GM08714 (cell line): ENCODE data around the gene C2orf72.
A peak's percentile ranks its signal among the peaks of the same experiment; 100 is the strongest.

ENCODE experiments used
- H3K4me3 ChIP-seq: fragments of 200-500 bp; sonication (Bioruptor generic); 2 replicates; pipeline ENCODE4 v1.5.1; 2014; ENCODE audit warnings: mild to moderate bottlenecking, low read length, inconsistent platforms
- ZNF274 ChIP-seq: IDR thresholded peaks from 2 replicates; pipeline ENCODE4 v1.6.1; 2012; ENCODE audit warnings: mild to moderate bottlenecking, low read depth, low read length

The C2orf72 gene

DNA sequence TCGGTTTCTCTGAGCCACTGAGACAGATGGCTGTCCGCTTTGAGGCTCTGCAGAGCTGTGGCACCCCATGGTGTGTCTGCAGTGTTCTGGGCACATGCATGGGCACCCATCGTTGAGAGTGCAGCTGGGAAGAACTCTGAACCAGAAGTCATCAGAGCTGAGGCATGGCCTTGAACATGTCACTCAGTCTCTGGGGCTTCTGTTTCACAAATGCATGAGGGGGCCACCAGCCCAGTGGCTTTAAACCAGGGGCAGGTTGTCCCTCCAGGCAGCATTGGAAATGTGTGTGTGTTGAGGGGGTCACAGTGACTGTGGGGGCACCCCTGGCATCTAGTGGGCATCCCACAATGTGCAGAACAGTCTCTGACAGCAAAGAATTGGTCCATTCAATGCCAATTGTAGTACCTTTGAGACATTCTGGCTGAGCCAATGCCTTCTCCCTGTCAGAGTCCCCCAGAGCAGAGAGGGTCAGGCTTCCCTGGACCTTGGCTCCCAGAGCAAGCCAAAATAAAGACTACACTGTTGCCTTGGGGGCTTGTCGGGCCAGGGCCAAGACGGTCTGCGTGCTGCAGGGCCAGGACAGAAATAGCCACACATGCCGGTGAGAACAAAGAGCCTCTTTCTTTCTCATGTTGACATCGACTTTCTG lies 10.1 kb downstream of the C2orf72 start:
- no peak for TF ChIP-seq ZNF274
- no peak overlapping the region for H3K4me3 ChIP-seq

DNA sequence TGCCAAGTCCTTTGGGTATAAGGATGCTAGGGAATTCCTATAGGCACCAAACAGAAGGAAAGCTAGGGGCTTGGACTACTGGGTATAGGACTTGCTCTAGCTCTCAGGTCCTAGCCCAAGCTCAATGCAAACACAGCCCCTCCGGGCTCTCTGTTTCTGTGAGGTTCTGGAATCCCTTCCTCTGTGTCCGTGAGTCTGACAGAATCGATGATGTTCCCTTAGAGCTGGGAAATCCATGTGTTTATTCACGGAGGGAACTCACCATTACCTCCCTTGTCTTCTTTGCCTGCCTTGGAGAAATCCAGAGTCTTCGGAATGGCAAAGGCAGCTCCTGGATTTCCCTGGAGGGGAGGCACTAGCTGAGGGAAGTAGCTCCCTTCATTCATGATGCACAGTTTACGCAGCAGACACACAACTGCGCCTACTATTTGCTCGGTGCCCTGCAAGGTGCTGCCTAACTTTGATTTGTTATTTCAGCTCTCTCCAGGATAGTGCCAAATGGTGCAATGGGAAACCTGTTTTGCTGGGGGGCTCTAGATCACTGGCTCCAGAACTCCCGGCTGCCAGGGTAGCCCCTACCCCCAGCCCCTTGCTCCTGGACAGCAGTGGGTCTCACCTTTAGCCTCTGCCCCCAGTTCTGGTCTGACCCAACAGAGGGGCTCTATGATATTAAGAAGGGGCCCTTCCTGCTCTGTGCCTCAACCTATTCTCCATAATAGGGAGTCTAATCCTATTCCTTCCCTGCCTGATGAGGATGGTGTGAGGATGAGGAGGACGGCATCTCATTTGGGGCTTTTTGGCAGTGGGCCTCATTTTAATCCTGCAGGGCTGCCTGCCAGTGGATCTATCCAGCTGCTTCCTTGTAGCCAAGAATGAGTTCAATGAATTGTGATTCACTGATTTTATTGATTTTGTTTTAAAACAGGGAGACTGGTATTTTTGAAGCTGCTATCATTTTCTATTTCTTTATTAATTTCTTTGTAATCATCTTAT lies 10.9 kb downstream of the C2orf72 start:
- no peak overlapping the region for H3K4me3 ChIP-seq

DNA sequence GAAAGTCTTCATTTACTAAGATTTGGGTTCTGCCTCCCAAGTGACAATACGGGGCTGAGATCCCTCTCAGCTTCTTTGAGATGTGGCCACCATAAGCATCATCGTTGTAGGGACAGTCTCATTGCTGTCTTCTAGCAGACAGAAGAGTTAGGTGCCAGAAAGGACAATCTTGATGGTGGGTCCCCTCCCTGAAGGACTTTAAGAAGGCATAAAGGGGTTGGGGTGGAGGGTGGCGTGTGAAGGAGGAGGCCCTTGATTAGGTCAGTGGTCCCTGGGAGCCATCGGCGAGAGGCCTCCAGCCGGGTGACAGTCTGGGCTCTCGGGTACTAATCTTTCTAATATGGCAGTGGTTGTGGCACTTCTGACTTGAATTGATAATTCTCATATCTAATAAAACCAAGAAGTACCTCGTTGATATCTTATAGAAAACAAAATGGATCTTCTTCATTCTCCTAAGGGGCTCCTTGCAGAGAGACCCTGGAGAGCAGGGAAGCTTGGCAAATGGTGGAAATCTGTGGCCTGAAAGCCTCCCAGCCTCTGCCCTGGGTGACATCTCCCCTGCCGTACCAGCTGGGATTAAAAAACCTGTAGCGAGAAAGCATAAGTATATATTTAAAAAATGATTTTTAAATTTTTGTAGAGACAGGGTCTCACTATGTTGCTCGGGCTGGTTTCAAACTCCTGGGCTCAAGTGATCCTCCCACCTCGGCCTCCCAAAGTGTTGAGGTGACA lies 12.1 kb downstream of the C2orf72 start:
- H3K4me3 ChIP-seq: no peak overlapping the region
- TF ChIP-seq ZNF274: no peak

More for the DNA sequence above, 10.9 kb downstream of the C2orf72 start:
- TF ChIP-seq ZNF274: no peak

DNA sequence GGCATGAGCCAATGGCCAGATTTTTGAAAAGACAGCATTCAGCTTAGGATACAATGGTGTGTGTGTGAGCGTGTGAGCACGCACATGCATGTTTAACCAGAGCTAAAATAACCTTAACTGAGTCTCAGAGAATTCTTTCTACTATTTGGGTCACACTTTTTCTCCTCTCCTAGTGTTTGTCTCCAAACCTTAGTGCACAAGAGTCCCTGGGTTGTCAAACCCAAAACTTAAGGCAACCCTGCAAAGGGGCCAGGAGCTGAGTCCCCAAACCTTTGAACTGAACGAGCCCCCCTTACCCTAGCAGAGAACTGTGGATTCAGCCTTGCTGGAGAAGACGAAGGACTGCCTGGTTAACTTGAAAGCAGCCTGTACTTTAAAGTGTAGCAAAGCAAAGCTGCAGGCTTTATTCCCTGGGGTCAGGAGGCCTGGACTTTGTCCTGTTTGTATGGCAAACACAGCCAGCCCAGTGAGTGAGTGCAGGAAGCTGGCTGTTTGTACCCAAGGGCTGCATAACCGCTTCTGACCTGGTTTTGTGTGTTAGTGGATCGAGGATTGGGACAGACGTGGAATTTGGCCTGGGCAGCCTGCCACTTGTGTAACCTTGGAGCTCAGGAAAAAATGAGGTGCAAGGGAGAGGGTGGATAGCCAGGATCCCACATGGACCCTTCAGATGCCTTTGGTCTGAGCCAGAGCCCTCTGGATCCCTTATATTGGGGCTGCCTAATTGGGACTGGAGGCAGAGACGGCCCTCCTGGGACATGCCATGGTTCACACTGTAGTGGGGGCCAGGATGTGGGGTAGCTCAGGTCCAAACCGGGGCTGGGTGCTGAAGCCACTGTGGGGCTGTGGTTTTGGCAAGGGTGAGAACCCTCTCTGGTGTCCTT lies 12.9 kb downstream of the C2orf72 start:
- TF ChIP-seq ZNF274: no peak
- no peak overlapping the region for H3K4me3 ChIP-seq

DNA sequence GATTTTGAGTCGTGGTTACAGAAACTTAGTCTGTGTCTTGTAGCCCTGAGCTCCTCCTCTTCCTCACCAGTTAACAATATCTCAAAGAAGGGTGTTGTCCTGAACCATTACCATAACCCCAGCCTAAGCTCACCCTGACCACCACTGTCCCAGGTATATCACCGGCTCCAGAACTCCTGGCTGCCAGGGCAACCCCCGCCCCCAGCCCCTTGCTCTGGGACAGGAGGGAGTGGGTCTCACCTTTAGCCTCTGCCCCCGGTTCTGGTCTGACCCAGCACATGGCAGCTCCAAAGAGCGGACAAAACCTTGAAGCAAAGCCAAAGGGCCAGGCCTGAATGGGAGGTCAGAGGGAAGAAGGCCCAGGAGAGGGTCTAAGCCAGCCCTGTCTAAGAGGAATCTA lies 13.8 kb downstream of the C2orf72 start:
- no peak for TF ChIP-seq ZNF274
- no peak overlapping the region for H3K4me3 ChIP-seq

DNA sequence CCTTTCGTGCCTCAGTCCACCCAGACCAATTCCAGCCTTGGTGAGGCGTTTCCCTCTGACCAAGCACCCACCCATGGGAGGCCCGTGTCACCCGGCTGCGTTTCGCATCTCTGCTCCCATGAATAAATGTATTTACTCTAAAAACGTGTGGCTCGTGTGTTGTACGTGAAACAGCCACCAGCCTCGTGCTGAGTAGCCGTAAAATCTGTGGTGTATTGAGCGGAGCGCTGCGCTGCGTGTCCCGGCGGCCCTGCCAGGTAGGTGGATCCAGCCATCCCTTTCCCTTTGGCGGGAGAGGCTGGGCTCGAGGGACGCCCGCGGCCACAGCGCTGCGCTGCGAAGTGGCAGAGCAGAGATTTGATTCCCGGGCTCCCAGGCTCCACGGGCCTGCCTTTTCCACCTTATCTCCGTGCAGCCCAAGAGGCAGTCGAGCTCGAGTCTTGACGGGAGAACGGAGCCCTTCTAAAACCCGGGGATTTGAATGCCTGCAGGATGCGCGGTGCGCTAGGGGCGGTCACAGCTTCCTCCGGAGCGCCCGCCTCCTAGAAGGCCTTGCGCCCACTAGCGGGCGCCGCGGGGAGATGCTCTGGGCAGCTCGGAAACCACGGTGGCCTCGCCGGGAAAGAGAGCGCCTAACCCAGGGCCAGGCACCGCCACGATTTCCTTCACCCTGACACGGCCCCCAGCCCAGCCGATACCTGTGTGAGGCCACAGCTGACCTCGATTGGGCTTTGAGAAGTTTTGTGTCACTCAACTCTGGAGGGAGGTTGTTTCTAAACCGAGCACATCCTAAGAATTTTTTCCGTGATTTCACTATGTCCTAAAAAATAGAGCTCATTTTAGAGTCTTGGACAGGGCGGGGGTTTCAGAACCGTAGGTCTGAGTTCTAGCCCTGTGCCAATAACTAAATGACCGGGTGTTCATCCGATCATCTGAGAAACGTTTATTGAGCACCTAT lies 15.4 kb downstream of the C2orf72 start:
- TF ChIP-seq ZNF274: no peak
- peak overlapping the region; percentile 62; the same call in 1 of the 2 replicates for H3K4me3 ChIP-seq

DNA sequence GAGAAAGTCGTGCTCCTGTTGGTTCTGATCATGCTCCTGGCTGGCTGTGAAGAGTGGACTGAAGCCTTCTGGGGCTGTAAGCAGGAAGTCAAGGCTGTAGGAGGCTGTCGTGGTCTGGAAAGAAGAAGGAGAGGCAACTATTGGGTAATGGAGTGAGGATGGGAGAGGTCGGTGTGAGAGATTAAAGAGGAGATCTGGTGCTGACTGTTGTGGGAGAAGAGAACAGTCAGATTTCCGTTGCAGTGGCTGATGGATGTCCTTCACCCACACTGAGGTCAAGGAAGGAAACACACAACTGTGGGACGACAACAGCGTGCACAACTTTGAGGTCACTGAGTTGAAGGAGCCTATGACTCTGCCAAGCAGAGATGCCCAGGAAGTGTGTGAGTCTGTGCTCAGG lies 16.5 kb downstream of the C2orf72 start:
- no peak for TF ChIP-seq ZNF274
- no peak overlapping the region for H3K4me3 ChIP-seq

DNA sequence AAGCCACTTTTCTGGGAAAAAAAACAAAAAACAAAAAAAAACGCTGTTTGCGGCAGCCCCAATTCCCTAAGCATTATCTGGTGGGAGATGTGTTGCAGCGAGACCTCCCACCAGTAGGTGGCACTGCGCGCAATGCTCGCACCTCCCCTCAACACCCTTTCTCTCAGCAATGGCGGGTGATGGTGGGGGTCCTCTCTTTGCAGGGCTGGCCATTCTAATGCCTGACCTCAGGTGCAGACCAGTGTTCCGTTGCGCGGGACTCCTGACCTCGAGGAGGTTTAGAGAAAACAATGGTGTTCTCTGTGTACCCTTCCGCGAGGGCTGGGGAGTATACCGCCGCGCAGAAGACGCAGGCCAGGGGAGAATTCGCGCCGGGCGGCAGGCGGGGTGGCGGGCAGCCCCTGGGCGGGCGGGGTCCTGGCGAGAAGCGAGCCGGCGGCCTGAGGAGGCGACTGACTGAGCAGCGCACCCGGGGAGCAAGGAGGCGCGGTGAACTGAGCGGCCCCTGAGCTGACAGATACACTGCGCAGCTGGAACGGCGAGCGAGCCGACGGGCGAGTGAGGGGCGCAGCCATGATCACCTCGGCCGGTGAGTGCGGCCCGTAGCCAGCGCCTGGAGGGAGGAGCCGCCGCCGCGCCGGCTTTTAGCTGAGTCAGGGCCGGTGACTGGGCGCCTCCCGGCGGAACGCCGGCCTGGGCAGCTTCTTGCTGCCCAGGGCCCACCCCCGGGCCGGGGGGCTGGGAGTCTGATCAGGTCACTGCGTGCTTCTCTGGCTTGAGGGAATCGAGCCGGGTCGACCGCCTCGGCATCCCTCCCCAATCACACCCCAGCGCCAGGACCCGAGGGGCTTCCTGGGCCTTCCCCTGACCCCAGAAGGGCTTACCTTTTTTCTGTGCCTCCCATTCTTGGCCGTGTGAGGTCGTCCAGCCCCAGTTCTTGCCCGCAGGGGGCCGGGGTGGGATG lies 19.4 kb downstream of the C2orf72 start, which contains the start of gene PSMD1:
Gene PSMD1 (plus strand): TSS at position 415 of the 964 bp plus-strand sequence. CDS start 159 bp downstream, at position 574.
- no peak for TF ChIP-seq ZNF274
- peak within 1 kb of the TSS; percentile 99 for H3K4me3 ChIP-seq

DNA sequence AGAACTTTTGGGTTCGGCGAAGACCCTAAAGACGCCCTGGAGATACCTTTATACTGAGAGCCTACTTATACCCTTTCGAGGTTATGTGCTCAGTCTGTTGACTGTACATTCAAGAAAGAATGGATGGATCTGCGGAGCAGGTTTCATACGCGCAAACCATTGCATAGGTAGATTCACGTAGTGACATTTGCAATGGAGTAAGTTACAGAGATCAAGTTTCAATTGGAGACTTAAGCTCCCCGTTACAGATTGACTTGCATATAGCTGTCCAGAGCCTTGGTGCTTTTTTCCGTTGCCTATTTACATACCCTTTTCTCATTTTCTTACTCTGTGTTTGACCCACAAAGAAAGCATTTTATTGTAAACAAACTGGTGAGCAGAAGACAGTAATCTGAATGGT lies 20.3 kb downstream of the C2orf72 start:
- no peak for TF ChIP-seq ZNF274
- peak overlapping the region; percentile 99 for H3K4me3 ChIP-seq

DNA sequence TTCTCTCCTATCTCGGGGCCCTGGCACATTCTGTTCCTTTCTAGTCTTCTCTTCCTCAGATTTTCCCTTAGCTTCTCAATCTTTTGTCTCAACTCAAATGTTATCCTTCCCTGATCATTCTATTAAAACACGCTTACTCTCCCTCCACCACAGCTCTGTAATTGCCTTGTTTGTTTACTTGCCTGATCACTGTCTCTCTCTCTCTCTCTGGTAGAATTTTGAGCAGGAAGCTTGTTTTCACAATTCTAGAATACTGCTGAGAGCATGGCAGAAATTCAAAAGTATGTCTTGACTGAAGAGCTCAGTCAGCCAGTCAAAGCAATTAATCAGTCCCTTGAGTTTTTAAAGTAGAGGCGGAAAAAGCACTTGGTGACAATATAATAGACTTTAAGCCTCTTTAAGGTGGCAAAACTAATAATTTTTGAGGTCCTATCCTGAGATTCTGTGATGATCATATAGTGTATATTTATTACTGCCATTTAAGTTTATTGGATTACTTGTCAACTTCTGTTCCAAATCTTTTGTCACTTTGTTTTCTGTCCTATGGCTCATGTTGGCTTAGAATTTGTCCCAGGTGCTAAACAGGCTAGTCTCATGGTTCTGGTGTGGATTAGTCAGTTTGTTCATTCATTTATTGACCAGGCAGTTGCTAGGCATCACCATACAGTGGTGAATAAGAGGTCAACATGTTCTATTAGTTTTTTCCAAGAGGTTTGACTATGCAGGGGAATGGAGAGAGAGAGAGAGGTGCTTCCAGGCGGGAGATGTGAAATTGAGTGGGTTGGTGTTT lies 21.6 kb downstream of the C2orf72 start:
- H3K4me3 ChIP-seq: no peak overlapping the region

More for the DNA sequence above, 21.6 kb downstream of the C2orf72 start:
- no peak for TF ChIP-seq ZNF274
